K562 (cell line): ENCODE results near the gene THAP12. TPM values are rescaled to one million over a fixed set of nuclear protein-coding genes. Genes with fewer than 3 reads are reported as not detected.
"Not testable (repeated sequence)": the region's sequence is repeated elsewhere in the genome, so short reads cannot be mapped to it uniquely, and the experiment has no call there.

Source experiments
- ATAC-seq: fragments of 200-7000 bp; cut with Tn5 transposase; 3 replicates; pipeline ENCODE4 v1.9.1; 2020; ENCODE audit warnings: moderate library complexity
- BruUV-seq: library from RNA; stranded (reverse); fragments of 400-500 nt; replicated peaks from 2 replicates; lab custom pipeline; 2021; lab: Mats Ljungman, UMichigan
- CTCF ChIA-PET: fragments of 300-600 bp; formaldehyde crosslinking; extraction: SDS; loops from one replicate; lab custom pipeline; 2021; ENCODE audit warnings: low intra/inter-chr PET ratio; lab: Yijun Ruan, JAX
- POLR2A ChIA-PET: fragments of 300-600, 350-650 bp; sonication (Branson Sonifier 250); formaldehyde crosslinking; extraction: SDS; loops from one replicate; lab custom pipeline; 2021; ENCODE audit warnings: antibody characterized with exemption, inconsistent platforms; lab: Yijun Ruan, JAX
- DNase-seq, 4 experiments: peaks; one replicate each; pipeline versions ENCODE4 v3.0.0 to v3.0.0-alpha.2; 2011 to 2018; ENCODE audit warnings: low spot score in 3 of 4, mixed read lengths in 3 of 4; ENCODE audit errors: extremely low read depth in 1 of 4
- FAIRE-seq: peaks from 2 replicates; lab custom pipeline; 2011; peaks lifted over from hg19 to GRCh38; lab: Jason Lieb, UNC
- H2AFZ ChIP-seq: 2 replicates; pipeline ENCODE4 v1.6.0; 2011; ENCODE audit warnings: low read depth, low read length, control low read depth, inconsistent platforms
- H3K27ac ChIP-seq: fragments of 200-600 bp; 3 replicates; pipeline ENCODE4 v1.8.0; 2011; ENCODE audit warnings: low read depth, mild to moderate bottlenecking, control low read depth, inconsistent platforms, low read length, moderate library complexity, mixed read lengths; ENCODE audit errors: extremely low read depth
- H3K27me3 ChIP-seq, 2 experiments: fragments of 300-600 bp in 1 of 2; 2 replicates in 1 of 2; 3 replicates in 1 of 2; pipeline versions ENCODE4 v1.6.0 to v1.8.0; 2011; ENCODE audit warnings: inconsistent platforms in 2 of 2, low read length in 2 of 2, mild to moderate bottlenecking in 1 of 2, mixed read lengths in 1 of 2, moderate library complexity in 1 of 2; ENCODE audit not compliant: control insufficient read depth in 2 of 2, insufficient read depth in 2 of 2
- H3K36me3 ChIP-seq: fragments of 300-600 bp; 3 replicates; pipeline ENCODE4 v1.8.0; 2011; ENCODE audit warnings: mild to moderate bottlenecking, low read length, inconsistent platforms; ENCODE audit not compliant: control insufficient read depth, insufficient read depth
- H3K4me1 ChIP-seq, 2 experiments: fragments of 200-600 bp in 1 of 2; replicated peaks in 1 of 2; 2 replicates in 1 of 2; 3 replicates in 1 of 2; pipeline versions ENCODE4 v1.5.1 to v1.8.0; 2011; ENCODE audit warnings: inconsistent platforms in 2 of 2, low read length in 2 of 2, mild to moderate bottlenecking in 1 of 2, mixed read lengths in 1 of 2, moderate library complexity in 1 of 2; ENCODE audit not compliant: control insufficient read depth in 2 of 2, insufficient read depth in 2 of 2
- H3K4me2 ChIP-seq: 2 replicates; pipeline ENCODE4 v1.6.1; 2011; ENCODE audit warnings: low read length, control low read depth, inconsistent platforms, mixed read lengths; ENCODE audit not compliant: insufficient read depth
- H3K4me3 ChIP-seq: fragments of 200-600 bp; sonication (generic), shearing (Covaris generic); 2 replicates; pipeline ENCODE4 v1.5.1; 2016; ENCODE audit warnings: control low read depth, inconsistent platforms
- H3K79me2 ChIP-seq: fragments of 200-600 bp; 3 replicates; pipeline ENCODE4 v1.8.0; 2011; ENCODE audit warnings: low read length, inconsistent platforms; ENCODE audit not compliant: control insufficient read depth, insufficient read depth
- H3K9ac ChIP-seq, 2 experiments: 2 replicates each; pipeline versions ENCODE4 v1.6.0 to v1.6.1; 2011; ENCODE audit warnings: low read depth in 2 of 2, low read length in 2 of 2, control low read depth in 1 of 2, inconsistent platforms in 1 of 2, mild to moderate bottlenecking in 1 of 2, mixed read lengths in 1 of 2; ENCODE audit not compliant: insufficient read depth in 1 of 2
- H3K9me1 ChIP-seq: one replicate; pipeline ENCODE4 v1.6.0; 2011; ENCODE audit warnings: inconsistent platforms, mild to moderate bottlenecking, low read length, moderate library complexity; ENCODE audit not compliant: control insufficient read depth, insufficient read depth
- H3K9me3 ChIP-seq: replicated peaks from 2 replicates; pipeline ENCODE4 v1.5.1; 2011; ENCODE audit warnings: low read depth, low read length, inconsistent platforms; ENCODE audit not compliant: control insufficient read depth, insufficient read depth
- H4K20me1 ChIP-seq: replicated peaks from 2 replicates; pipeline ENCODE4 v1.6.1; 2011; ENCODE audit warnings: low read length, inconsistent platforms, mixed read lengths; ENCODE audit not compliant: control insufficient read depth, insufficient read depth
- FOSL1 ChIP-seq: fragments of 200-800 bp; sonication (Bioruptor generic); conservative IDR thresholded peaks from 2 replicates; pipeline ENCODE4 v1.6.1; 2016; ENCODE audit warnings: missing genetic modification characterization, missing compliant biosample characterization
- FUS ChIP-seq: fragments of 200-400 bp; formaldehyde crosslinking; optimal IDR thresholded peaks from 2 replicates; pipeline ENCODE3; 2017; ENCODE audit warnings: low read depth, low read length
- MTA1 ChIP-seq: fragments of 450-650 bp; IDR thresholded peaks from 2 replicates; pipeline ENCODE4 v1.6.1; 2017; ENCODE audit warnings: borderline replicate concordance
- NFIC ChIP-seq: fragments of 450-650 bp; IDR thresholded peaks from 2 replicates; pipeline ENCODE4 v1.6.1; 2017; ENCODE audit warnings: mild to moderate bottlenecking, inconsistent platforms
- SMAD4 ChIP-seq: fragments of 250-450 bp; sonication (Bioruptor Pico); conservative IDR thresholded peaks from 2 replicates; pipeline ENCODE4 v1.8.0; 2021; ENCODE audit warnings: inconsistent platforms, mild to moderate bottlenecking, moderate library complexity
- ZNF584 ChIP-seq: fragments of 200-800 bp; sonication (Bioruptor generic); IDR thresholded peaks from 2 replicates; pipeline ENCODE4 v1.6.1; 2016; ENCODE audit warnings: low read depth, mild to moderate bottlenecking, missing genetic modification characterization, missing compliant biosample characterization
- WGBS: fragments of 100-300 bp; shearing (Covaris generic); methylation state at CpG from one replicate; pipeline ENCODE4 v1.1.6; 2016; ENCODE audit warnings: low coverage, mixed read lengths; ENCODE audit not compliant: insufficient coverage; ENCODE audit errors: missing lambda C conversion rate; 5-methylcytosine and 5-hydroxymethylcytosine counted together
- in situ Hi-C: fragments of 300-500 bp; cut with MboI; formaldehyde crosslinking; loops from 4 replicates; pipeline ENCODE4 v1.15.0; 2018; ENCODE audit warnings: inconsistent platforms, mixed read lengths
- intact Hi-C: fragments of 100-400 bp; cut with micrococcal nuclease; formaldehyde crosslinking; loops from 2 replicates; pipeline ENCODE4 v1.14.2; 2022
- polyA plus RNA-seq, 8 experiments: library from polyadenylated mRNA; depleted of rRNA in 4 of 8; stranded (reverse) in 5 of 8; unstranded in 3 of 8; fragments of >200 nt; fragmentation: Nextera tagmentation in 2 of 8; fragmentation: Illumina TruSeq in 1 of 8; extraction: Ambion mirVana in 2 of 8; extraction: Trizol in 1 of 8; gene quantifications; 2 replicates each; pipeline versions ENCODE4 v1.2.1 to v1.2.3, GENCODE V29; 2011 to 2014; ENCODE audit warnings: inconsistent platforms in 1 of 8, missing spikeins in 1 of 8
- total RNA-seq, 7 experiments: library from RNA; depleted of rRNA in 6 of 7; stranded (reverse); fragments of >200 nt in 6 of 7; fragmentation: Illumina TruSeq in 2 of 7; extraction: Trizol in 2 of 7; gene quantifications; 2 replicates each; pipeline versions ENCODE4 v1.2.1 to v1.2.3, GENCODE V29; 2011 to 2021; ENCODE audit warnings: low replicate concordance in 1 of 7
- TF ChIP-seq, protein P1 (sequence below), 2 experiments: fragments of 450-650 bp in 1 of 2; sonication (generic) in 1 of 2; formaldehyde crosslinking in 1 of 2; IDR thresholded peaks in 1 of 2; conservative IDR thresholded peaks in 1 of 2; 2 replicates each; pipeline versions ENCODE4 v1.6.1 to v1.8.1; 2016 to 2023; ENCODE audit warnings: mild to moderate bottlenecking in 2 of 2, moderate library complexity in 2 of 2, inconsistent platforms in 1 of 2, missing genetic modification reagents in 1 of 2
- TF ChIP-seq, protein P2 (sequence below): fragments of 450-650 bp; IDR thresholded peaks from 2 replicates; pipeline ENCODE4 v1.6.1; 2017; ENCODE audit warnings: antibody characterized with exemption, mild to moderate bottlenecking

The THAP12 gene
- total and polyA plus RNA-seq, 9 of the 15 experiments (the other 6 are each of a cell fraction or from before 2014, with no cell fraction given): 28.1 to 103 (median 57.8) TPM

DNA sequence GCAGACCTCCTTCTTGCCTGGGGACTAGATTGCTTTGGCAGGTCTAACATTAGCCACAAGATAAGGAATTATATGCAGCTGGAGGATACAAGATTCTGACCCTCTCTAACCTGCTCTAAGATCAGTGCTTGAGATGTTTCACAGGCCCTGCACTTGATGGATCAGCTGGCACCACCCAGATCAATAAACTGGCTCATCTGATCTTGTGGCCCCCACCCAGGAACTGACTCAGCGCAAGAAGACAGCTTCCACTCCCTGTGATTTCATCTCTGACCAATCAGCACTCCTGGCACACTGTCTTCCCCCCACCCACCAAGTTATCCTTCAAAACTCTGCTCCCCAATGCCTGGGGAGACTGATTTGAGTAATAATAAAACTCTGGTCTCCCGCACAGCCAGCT lies 57.6 kb downstream of the THAP12 start (continued):
- TF ChIP-seq, protein P1, sequence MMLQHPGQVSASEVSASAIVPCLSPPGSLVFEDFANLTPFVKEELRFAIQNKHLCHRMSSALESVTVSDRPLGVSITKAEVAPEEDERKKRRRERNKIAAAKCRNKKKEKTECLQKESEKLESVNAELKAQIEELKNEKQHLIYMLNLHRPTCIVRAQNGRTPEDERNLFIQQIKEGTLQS (IDR thresholded peaks at IDR 0.05): peak; percentile 20; the same call in 1 of the 2 replicates
- TF ChIP-seq, protein P1 (CRISPR knock-in tag; conservative IDR thresholded peaks at IDR 0.05): not testable (repeated sequence)

DNA sequence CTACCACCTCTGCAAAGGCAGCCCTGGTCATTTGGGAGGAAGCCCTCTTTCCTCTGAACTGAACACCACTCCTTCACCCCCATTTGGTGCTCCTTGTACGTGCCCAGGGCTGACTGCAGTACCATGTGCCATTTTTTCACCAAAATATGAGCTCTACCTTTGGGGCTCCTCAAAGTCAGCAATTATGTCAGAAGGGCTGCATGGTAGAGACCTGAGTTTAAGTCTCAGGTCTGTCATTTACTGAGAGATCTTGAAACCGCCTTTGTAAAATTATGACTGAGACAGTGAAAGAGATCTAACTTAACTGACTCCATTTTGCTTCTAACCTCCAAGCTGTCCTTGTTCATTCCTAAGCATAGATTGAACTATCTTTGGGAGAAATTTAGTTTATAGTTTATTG lies 58.0 kb downstream of the THAP12 start:
- in situ Hi-C loops: no loop called here
- ATAC-seq (no peak), FAIRE-seq (peak; percentile 44), DNase-seq (no peak)
- Histone ChIP-seq H2AFZ (peak overlapping the region; percentile 17; the same call in 1 of the 2 replicates), H3K4me1 (peaks cover 14 to 18% of the 10 kb centered on the region in 2 experiments; a peak in 4 of 5 replicates), H3K79me2 (no peaks in the 10 kb centered on the region), H3K27ac (no peak overlapping the region), H3K9me3 (no peaks in the 10 kb centered on the region), H3K36me3 (no peaks in the 10 kb centered on the region), H3K4me2 (no peak overlapping the region), H3K4me3 (no peak overlapping the region), H4K20me1 (no peaks in the 10 kb centered on the region), H3K9me1 (peaks cover 3% of the 10 kb centered on the region), H3K27me3 (peaks cover 0 to 1% of the 10 kb centered on the region in 2 experiments; a peak in 2 of 5 replicates), H3K9ac (no peak overlapping the region)
- CTCF ChIA-PET: no interaction called here
- POLR2A ChIA-PET: interaction anchor here (0.6 to 0.8 kb wide), 3 partner anchors 12 to 873 kb away, joined by 3 to 4 read pairs (median 3); no protein-coding TSS in a partner anchor
- intact Hi-C loops: loop anchor here (10.0 kb wide), 1 partner anchor 352 kb away; the partner anchor contains the start of gene LRRC32
- no TSS peak for BruUV-seq
- TF ChIP-seq, protein P2, sequence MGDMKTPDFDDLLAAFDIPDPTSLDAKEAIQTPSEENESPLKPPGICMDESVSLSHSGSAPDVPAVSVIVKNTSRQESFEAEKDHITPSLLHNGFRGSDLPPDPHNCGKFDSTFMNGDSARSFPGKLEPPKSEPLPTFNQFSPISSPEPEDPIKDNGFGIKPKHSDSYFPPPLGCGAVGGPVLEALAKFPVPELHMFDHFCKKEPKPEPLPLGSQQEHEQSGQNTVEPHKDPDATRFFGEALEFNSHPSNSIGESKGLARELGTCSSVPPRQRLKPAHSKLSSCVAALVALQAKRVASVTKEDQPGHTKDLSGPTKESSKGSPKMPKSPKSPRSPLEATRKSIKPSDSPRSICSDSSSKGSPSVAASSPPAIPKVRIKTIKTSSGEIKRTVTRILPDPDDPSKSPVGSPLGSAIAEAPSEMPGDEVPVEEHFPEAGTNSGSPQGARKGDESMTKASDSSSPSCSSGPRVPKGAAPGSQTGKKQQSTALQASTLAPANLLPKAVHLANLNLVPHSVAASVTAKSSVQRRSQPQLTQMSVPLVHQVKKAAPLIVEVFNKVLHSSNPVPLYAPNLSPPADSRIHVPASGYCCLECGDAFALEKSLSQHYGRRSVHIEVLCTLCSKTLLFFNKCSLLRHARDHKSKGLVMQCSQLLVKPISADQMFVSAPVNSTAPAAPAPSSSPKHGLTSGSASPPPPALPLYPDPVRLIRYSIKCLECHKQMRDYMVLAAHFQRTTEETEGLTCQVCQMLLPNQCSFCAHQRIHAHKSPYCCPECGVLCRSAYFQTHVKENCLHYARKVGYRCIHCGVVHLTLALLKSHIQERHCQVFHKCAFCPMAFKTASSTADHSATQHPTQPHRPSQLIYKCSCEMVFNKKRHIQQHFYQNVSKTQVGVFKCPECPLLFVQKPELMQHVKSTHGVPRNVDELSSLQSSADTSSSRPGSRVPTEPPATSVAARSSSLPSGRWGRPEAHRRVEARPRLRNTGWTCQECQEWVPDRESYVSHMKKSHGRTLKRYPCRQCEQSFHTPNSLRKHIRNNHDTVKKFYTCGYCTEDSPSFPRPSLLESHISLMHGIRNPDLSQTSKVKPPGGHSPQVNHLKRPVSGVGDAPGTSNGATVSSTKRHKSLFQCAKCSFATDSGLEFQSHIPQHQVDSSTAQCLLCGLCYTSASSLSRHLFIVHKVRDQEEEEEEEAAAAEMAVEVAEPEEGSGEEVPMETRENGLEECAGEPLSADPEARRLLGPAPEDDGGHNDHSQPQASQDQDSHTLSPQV: peak; percentile 69; the same call in 1 of the 2 replicates
- no peak for TF ChIP-seq FUS
- TF ChIP-seq SMAD4 (CRISPR knock-in tag): no peak
- 0 out of 2 replicates have a peak, but pooled peaks have one; percentile 1 for TF ChIP-seq FOSL1 (tag)
- TF ChIP-seq ZNF584: 0 out of 2 replicates have a peak, but pooled peaks have one; percentile 40
- TF ChIP-seq NFIC: no peak
- no peak for TF ChIP-seq MTA1
- 70% methylated on average over 2 of the region's 2 CpGs for WGBS
